Right atrium auricular region (tissue), 2 donors: Measurements from ENCODE around the gene ITGB7. TPM values are rescaled to one million over a fixed set of nuclear protein-coding genes. Genes with fewer than 3 reads are reported as not detected.

ENCODE experiments used
- DNase-seq: peaks from one replicate; pipeline ENCODE4 v3.0.0-alpha.2; 2019; ENCODE audit warnings: low spot score
- H3K27ac ChIP-seq, 2 donors: fragments of 200-600 bp; sonication (generic); 1 replicate in 1 of 2; 2 replicates in 1 of 2; pipeline ENCODE4 v1.5.1; 2016 to 2019
- H3K27me3 ChIP-seq, 2 donors: fragments of 200-600 bp; sonication (generic); one replicate each; pipeline versions ENCODE4 v1.5.1 to v1.6.0; 2017 to 2019
- H3K36me3 ChIP-seq: fragments of 200-600 bp; sonication (generic); one replicate; pipeline ENCODE4 v1.5.1; 2016
- H3K4me1 ChIP-seq, 2 donors: fragments of 200-600 bp; sonication (generic); one replicate each; pipeline versions ENCODE4 v1.5.1 to v1.6.0; 2017 to 2019
- H3K4me3 ChIP-seq, 2 donors: fragments of 200-600 bp; sonication (generic); 1 replicate in 1 of 2; 2 replicates in 1 of 2; pipeline ENCODE4 v1.5.1; 2017 to 2019; ENCODE audit warnings: mild to moderate bottlenecking in 1 of 2, moderate library complexity in 1 of 2
- H3K9me3 ChIP-seq, 2 donors: fragments of 200-600 bp; sonication (generic); one replicate each; pipeline ENCODE4 v1.5.1; 2019
- total RNA-seq, 2 donors: library from RNA; depleted of rRNA; stranded (reverse); fragments of >200 nt; gene quantifications; one replicate each; pipeline ENCODE4 v1.1.0, GENCODE V29; 2016
- TF ChIP-seq, protein P1 (sequence below), 2 donors: fragments of 200-600 bp; sonication (generic); IDR thresholded peaks; one replicate each; pipeline ENCODE4 v1.5.1; 2019; ENCODE audit warnings: antibody characterized with exemption in 2 of 2

The ITGB7 gene
- total RNA-seq, 2 donors from 2014 or later = 0.47 TPM; not detected in 1

- Histone ChIP-seq H3K4me3 (no peak overlapping the region), H3K27ac (no peak overlapping the region), H3K9me3 (no peaks in the 10 kb centered on the region), H3K36me3 (peaks cover 34% of the 10 kb centered on the region), H3K27me3 (no peaks in the 10 kb centered on the region), H3K4me1 (peaks cover 0 to 58% of the 10 kb centered on the region in 2 donors)
- TF ChIP-seq, protein P1, sequence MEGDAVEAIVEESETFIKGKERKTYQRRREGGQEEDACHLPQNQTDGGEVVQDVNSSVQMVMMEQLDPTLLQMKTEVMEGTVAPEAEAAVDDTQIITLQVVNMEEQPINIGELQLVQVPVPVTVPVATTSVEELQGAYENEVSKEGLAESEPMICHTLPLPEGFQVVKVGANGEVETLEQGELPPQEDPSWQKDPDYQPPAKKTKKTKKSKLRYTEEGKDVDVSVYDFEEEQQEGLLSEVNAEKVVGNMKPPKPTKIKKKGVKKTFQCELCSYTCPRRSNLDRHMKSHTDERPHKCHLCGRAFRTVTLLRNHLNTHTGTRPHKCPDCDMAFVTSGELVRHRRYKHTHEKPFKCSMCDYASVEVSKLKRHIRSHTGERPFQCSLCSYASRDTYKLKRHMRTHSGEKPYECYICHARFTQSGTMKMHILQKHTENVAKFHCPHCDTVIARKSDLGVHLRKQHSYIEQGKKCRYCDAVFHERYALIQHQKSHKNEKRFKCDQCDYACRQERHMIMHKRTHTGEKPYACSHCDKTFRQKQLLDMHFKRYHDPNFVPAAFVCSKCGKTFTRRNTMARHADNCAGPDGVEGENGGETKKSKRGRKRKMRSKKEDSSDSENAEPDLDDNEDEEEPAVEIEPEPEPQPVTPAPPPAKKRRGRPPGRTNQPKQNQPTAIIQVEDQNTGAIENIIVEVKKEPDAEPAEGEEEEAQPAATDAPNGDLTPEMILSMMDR (IDR thresholded peaks at IDR 0.05) = no peak
- no peak for DNase-seq
Observed at GRCh38 chr12:53212931-53213330, 5.9 kb upstream of the ITGB7 start.

DNA sequence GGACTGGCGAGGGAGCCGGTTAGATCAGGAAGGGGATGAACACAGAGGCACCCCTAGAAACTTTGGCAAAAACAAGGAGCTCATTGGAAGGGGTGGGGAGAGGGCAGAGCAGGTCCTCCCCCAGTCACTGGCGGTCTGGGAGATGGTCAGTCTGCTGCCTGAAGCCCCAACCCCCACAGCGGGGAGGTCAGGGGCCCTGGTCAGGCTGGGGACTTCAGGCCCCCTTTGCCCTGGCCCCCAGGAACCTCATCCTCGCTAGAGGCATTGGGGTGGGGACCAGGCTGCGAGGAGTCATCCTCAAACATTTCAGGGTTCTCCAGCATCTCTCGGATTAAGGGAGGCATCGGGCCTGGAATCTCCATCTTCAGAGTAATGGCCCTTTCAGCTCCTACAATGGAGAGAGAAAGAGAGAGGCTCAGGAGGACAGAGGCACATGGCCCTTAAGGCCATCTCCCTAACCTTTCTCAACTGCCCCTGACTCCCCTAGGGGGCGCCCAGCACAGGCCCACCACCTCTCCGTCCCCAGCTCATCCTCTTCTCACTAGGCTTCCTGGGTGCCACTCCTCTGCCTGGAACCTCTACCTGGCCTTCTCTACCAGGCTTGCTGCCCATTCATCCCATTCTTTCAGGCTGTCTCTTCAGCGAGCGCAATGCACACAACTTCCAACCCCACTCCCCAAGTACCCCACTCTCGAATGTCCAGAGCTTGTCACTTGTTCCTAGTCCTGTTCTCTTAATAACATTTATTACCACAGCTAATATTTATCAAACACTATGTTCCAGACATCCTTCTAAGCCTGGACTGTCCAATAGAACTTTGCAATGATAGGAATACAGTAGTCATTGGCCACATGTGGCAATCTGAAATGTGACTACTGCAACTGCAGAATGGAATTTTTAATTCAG, 4.7 kb upstream of the ITGB7 start:
- H3K4me1 ChIP-seq = peaks cover 0 to 46% of the 10 kb centered on the region in 2 donors

DNA sequence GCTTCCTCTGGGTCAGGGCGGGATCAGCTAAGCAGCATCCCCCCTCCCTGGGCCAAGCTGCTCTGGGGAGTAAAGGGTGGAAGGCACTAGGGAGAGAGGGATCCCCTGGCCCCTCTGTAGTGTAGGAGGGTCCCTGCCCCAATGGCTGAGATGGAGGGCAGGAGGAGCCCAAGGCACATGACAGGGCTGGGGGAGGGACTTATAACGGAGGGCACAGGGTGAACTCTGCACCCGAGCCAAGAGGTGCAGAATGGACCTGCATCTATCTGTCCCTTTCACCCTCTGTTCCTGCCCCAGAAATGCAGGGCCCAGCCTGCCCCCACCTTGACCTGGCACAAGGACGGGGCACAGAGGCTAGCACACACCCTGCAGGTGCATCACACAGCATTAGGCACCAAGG, 3.8 kb upstream of the ITGB7 start:
- TF ChIP-seq, protein P1 (IDR thresholded peaks at IDR 0.05) = no peak
- Histone ChIP-seq H3K4me3 (no peak overlapping the region), H3K4me1 (peaks cover 0 to 38% of the 10 kb centered on the region in 2 donors), H3K9me3 (no peaks in the 10 kb centered on the region), H3K27ac (no peak overlapping the region), H3K36me3 (peaks cover 34% of the 10 kb centered on the region), H3K27me3 (no peaks in the 10 kb centered on the region)
- DNase-seq = no peak

More for the DNA sequence above, 4.7 kb upstream of the ITGB7 start:
- H3K9me3 ChIP-seq = no peaks in the 10 kb centered on the region
- TF ChIP-seq, protein P1 (IDR thresholded peaks at IDR 0.05) = no peak
- DNase-seq = no peak
- H3K27me3 ChIP-seq = no peaks in the 10 kb centered on the region
- no peak overlapping the region for H3K27ac ChIP-seq
- H3K36me3 ChIP-seq = peaks cover 34% of the 10 kb centered on the region
- H3K4me3 ChIP-seq = no peak overlapping the region

- Histone ChIP-seq H3K36me3 (peaks cover 33% of the 10 kb centered on the region), H3K4me1 (peaks cover 0 to 19% of the 10 kb centered on the region in 2 donors), H3K9me3 (no peaks in the 10 kb centered on the region), H3K27ac (no peak overlapping the region), H3K4me3 (no peak overlapping the region), H3K27me3 (no peaks in the 10 kb centered on the region)
- TF ChIP-seq, protein P1 (IDR thresholded peaks at IDR 0.05) = no peak
- no peak for DNase-seq
Observed at GRCh38 chr12:53208877-53209463, 1.9 kb upstream of the ITGB7 start.

GRCh38 chr12:53208435-53208834, 1.4 kb upstream of the ITGB7 start:
- Histone ChIP-seq H3K9me3 (no peaks in the 10 kb centered on the region), H3K27me3 (no peaks in the 10 kb centered on the region), H3K36me3 (peaks cover 27% of the 10 kb centered on the region), H3K4me1 (peaks cover 0 to 13% of the 10 kb centered on the region in 2 donors), H3K4me3 (no peak overlapping the region), H3K27ac (no peak overlapping the region)
- no peak for DNase-seq
- TF ChIP-seq, protein P1 (IDR thresholded peaks at IDR 0.05) = no peak
